GM12878 (cell line): ENCODE measurements around the gene FBXO17. TPM values are rescaled to one million over a fixed set of nuclear protein-coding genes. Genes with fewer than 3 reads are reported as not detected.
A peak's percentile ranks its signal among the peaks of the same experiment; 100 is the strongest.

ENCODE experiments used
- ATAC-seq: fragments of 200-7000 bp; cut with Tn5 transposase; 3 replicates; pipeline ENCODE4 v1.9.1; 2020; ENCODE audit warnings: mild to moderate bottlenecking, moderate library complexity
- BruUV-seq: library from RNA; stranded (reverse); fragments of 400-500 nt; replicated peaks from 2 replicates; lab custom pipeline; 2021; lab: Mats Ljungman, UMichigan
- CTCF ChIA-PET: fragments of 300-600 bp; sonication (Branson Sonifier 250); formaldehyde crosslinking; extraction: SDS; loops from one replicate; lab custom pipeline; 2021; ENCODE audit warnings: inconsistent platforms; lab: Yijun Ruan, JAX
- POLR2A ChIA-PET: fragments of 350-600 bp; formaldehyde crosslinking; extraction: SDS; loops from one replicate; lab custom pipeline; 2021; ENCODE audit warnings: inconsistent platforms; lab: Charles Lee
- RAD21 ChIA-PET: fragments of 300-600 bp; sonication (Branson Sonifier 250); formaldehyde crosslinking; loops from one replicate; lab custom pipeline; 2023; ENCODE audit warnings: antibody characterized with exemption; ENCODE audit not compliant: unreplicated experiment; lab: Charles Lee
- SMC1A ChIA-PET: fragments of 300-600 bp; sonication (Branson Sonifier 250); formaldehyde crosslinking; loops from one replicate; lab custom pipeline; 2023; ENCODE audit not compliant: unreplicated experiment, uncharacterized antibody; lab: Charles Lee
- DNase-seq: peaks from one replicate; pipeline ENCODE4 v3.0.0-alpha.2; 2011; ENCODE audit warnings: low read depth, low spot score
- FAIRE-seq: peaks from 3 replicates; lab custom pipeline; 2011; peaks lifted over from hg19 to GRCh38; lab: Jason Lieb, UNC
- H2AFZ ChIP-seq: 2 replicates; pipeline ENCODE4 v1.6.0; 2011; ENCODE audit warnings: low read depth, low read length, control low read depth; ENCODE audit not compliant: control insufficient read depth
- H3K27ac ChIP-seq: 2 replicates; pipeline ENCODE4 v1.5.1; 2011; ENCODE audit warnings: control low read depth; ENCODE audit not compliant: control insufficient read depth, insufficient read depth
- H3K27me3 ChIP-seq, 2 experiments: replicated peaks in 1 of 2; 2 replicates each; pipeline versions ENCODE4 v1.6.0 to v1.6.1; 2011; ENCODE audit warnings: low read length in 1 of 2; ENCODE audit not compliant: control insufficient read depth in 2 of 2, insufficient read depth in 2 of 2
- H3K36me3 ChIP-seq, 2 experiments: 2 replicates each; pipeline ENCODE4 v1.5.1; 2011; ENCODE audit warnings: low read length in 1 of 2; ENCODE audit not compliant: control insufficient read depth in 2 of 2, insufficient read depth in 2 of 2
- H3K4me1 ChIP-seq: 2 replicates; pipeline ENCODE4 v1.6.1; 2011; ENCODE audit warnings: mild to moderate bottlenecking, low read length, moderate library complexity, mixed read lengths; ENCODE audit not compliant: control insufficient read depth, insufficient read depth
- H3K4me2 ChIP-seq: 2 replicates; pipeline ENCODE4 v1.6.0; 2011; ENCODE audit warnings: control low read depth; ENCODE audit not compliant: control insufficient read depth, insufficient read depth
- H3K4me3 ChIP-seq: fragments of 200-600 bp; sonication (generic); 2 replicates; pipeline ENCODE4 v1.5.1; 2016
- H3K79me2 ChIP-seq: 2 replicates; pipeline ENCODE4 v1.6.0; 2011; ENCODE audit warnings: low read length; ENCODE audit not compliant: control insufficient read depth, insufficient read depth
- H3K9ac ChIP-seq: 2 replicates; pipeline ENCODE4 v1.8.0; 2011; ENCODE audit warnings: low read length, control low read depth, mixed read lengths; ENCODE audit not compliant: control insufficient read depth, insufficient read depth
- H3K9me3 ChIP-seq: replicated peaks from 3 replicates; pipeline ENCODE4 v1.5.1; 2011; ENCODE audit warnings: mild to moderate bottlenecking, low read length; ENCODE audit not compliant: control insufficient read depth, insufficient read depth
- H4K20me1 ChIP-seq: 2 replicates; pipeline ENCODE4 v1.6.0; 2011; ENCODE audit not compliant: control insufficient read depth, insufficient read depth
- E4F1 ChIP-seq: fragments of 450-650 bp; IDR thresholded peaks from 2 replicates; pipeline ENCODE4 v1.6.1; 2018; ENCODE audit warnings: borderline replicate concordance, mild to moderate bottlenecking; ENCODE audit not compliant: partially characterized antibody
- KDM1A ChIP-seq: fragments of 200-600 bp; sonication (generic); IDR thresholded peaks from 2 replicates; pipeline ENCODE4 v1.6.1; 2016; ENCODE audit warnings: borderline replicate concordance
- SPI1 ChIP-seq: IDR thresholded peaks from 2 replicates; pipeline ENCODE4 v1.6.1; 2011; ENCODE audit warnings: low read depth, mild to moderate bottlenecking, low read length, moderate library complexity, borderline replicate concordance; ENCODE audit not compliant: insufficient read depth
- ZSCAN29 ChIP-seq: fragments of 450-650 bp; IDR thresholded peaks from 2 replicates; pipeline ENCODE4 v1.6.1; 2017; ENCODE audit warnings: mild to moderate bottlenecking, moderate library complexity
- WGBS: methylation state at CpG from one replicate; pipeline ENCODE4 v1.1.6; 2016; ENCODE audit warnings: low lambda C conversion rate; ENCODE audit not compliant: insufficient replicate concordance, insufficient coverage; ENCODE audit errors: missing lambda C conversion rate; 5-methylcytosine and 5-hydroxymethylcytosine counted together
- in situ Hi-C: fragments of 300-500 bp; cut with MboI; formaldehyde crosslinking; loops from 9 replicates; pipeline ENCODE4 v1.14.3; 2018; ENCODE audit warnings: mixed read lengths
- intact Hi-C: fragments of 100-400 bp; cut with micrococcal nuclease; formaldehyde crosslinking; loops from one replicate; pipeline ENCODE4 v1.14.2; 2022; ENCODE audit not compliant: unreplicated experiment
- polyA plus RNA-seq, 11 experiments: library from polyadenylated mRNA; depleted of rRNA in 4 of 11; unstranded in 6 of 11; stranded (reverse) in 5 of 11; fragments of >200 nt; fragmentation: Nextera tagmentation in 4 of 11; fragmentation: Illumina TruSeq in 1 of 11; extraction: Ambion mirVana in 4 of 11; extraction: Trizol in 1 of 11; gene quantifications; 1 replicate in 1 of 11; 2 replicates in 10 of 11; pipeline versions ENCODE4 v1.2.1 to v1.2.3, GENCODE V29; 2011 to 2016; ENCODE audit warnings: inconsistent platforms in 2 of 11, missing spikeins in 2 of 11, low read depth in 1 of 11
- total RNA-seq, 4 experiments: library from RNA; depleted of rRNA in 3 of 4; stranded (reverse); fragments of >200 nt in 3 of 4; fragmentation: Illumina TruSeq in 1 of 4; extraction: Trizol in 1 of 4; gene quantifications; 2 replicates each; pipeline versions ENCODE4 v1.2.1 to v1.2.3, GENCODE V29; 2013 to 2021
- TF ChIP-seq, protein P1 (sequence below): IDR thresholded peaks from 2 replicates; pipeline ENCODE4 v1.6.1; 2012; ENCODE audit warnings: mild to moderate bottlenecking, low read depth, low read length

FBXO17 gene
- total and polyA plus RNA-seq, 10 of the 15 experiments (the other 5 are each of a cell fraction or from before 2014, with no cell fraction given), result 2.2 to 11.1 (median 5.3) TPM

GRCh38 chr19:38946229-38947010 is 29.1 kb downstream of the FBXO17 start:
- in situ Hi-C loops, result no loop called here
- CTCF ChIA-PET, result interaction anchor here (1.7 kb wide), 1 partner anchor 16 kb away, joined by 6 read pairs; the partner anchor contains the start of genes MRPS12 and SARS2
- 56% methylated on average over 11 of the region's 11 CpGs for WGBS
- no peak overlapping the region for H2AFZ ChIP-seq
- ATAC-seq, result no peak
- TF ChIP-seq ZSCAN29 (no peak), E4F1 (no peak), KDM1A (no peak), SPI1 (no peak)
- TF ChIP-seq, protein P1, sequence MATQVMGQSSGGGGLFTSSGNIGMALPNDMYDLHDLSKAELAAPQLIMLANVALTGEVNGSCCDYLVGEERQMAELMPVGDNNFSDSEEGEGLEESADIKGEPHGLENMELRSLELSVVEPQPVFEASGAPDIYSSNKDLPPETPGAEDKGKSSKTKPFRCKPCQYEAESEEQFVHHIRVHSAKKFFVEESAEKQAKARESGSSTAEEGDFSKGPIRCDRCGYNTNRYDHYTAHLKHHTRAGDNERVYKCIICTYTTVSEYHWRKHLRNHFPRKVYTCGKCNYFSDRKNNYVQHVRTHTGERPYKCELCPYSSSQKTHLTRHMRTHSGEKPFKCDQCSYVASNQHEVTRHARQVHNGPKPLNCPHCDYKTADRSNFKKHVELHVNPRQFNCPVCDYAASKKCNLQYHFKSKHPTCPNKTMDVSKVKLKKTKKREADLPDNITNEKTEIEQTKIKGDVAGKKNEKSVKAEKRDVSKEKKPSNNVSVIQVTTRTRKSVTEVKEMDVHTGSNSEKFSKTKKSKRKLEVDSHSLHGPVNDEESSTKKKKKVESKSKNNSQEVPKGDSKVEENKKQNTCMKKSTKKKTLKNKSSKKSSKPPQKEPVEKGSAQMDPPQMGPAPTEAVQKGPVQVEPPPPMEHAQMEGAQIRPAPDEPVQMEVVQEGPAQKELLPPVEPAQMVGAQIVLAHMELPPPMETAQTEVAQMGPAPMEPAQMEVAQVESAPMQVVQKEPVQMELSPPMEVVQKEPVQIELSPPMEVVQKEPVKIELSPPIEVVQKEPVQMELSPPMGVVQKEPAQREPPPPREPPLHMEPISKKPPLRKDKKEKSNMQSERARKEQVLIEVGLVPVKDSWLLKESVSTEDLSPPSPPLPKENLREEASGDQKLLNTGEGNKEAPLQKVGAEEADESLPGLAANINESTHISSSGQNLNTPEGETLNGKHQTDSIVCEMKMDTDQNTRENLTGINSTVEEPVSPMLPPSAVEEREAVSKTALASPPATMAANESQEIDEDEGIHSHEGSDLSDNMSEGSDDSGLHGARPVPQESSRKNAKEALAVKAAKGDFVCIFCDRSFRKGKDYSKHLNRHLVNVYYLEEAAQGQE, result peak; percentile 57; the same call in 1 of the 2 replicates
- TF ChIP-seq, all 136 proteins: peak for 1
- no peak for DNase-seq
- H3K36me3 ChIP-seq, result no peaks in the 10 kb centered on the region
- ChIA-PET SMC1A (no interaction called here), POLR2A (no interaction called here), RAD21 (interaction anchor here (0.5 kb wide), 1 partner anchor 171 kb away, joined by 3 read pairs; no protein-coding TSS in a partner anchor)
- intact Hi-C loops, result no loop called here
- H3K79me2 ChIP-seq, result no peaks in the 10 kb centered on the region
- no peaks in the 10 kb centered on the region; the same call in 2 of the 3 replicates for H3K9me3 ChIP-seq
- no peaks in the 10 kb centered on the region for H3K4me1 ChIP-seq
- H3K27me3 ChIP-seq, result no peaks in the 10 kb centered on the region; a peak in 1 of 4 replicates
- FAIRE-seq, result no peak
- no peak overlapping the region for H3K4me2 ChIP-seq
- no peak overlapping the region for H3K27ac ChIP-seq
- no peak overlapping the region for H3K4me3 ChIP-seq
- no peak overlapping the region for H3K9ac ChIP-seq
- H4K20me1 ChIP-seq, result no peaks in the 10 kb centered on the region
- BruUV-seq, result no TSS peak
